ENCODE measurements around the gene OCLN.
"Not testable (repeated sequence)": the region's sequence is repeated elsewhere in the genome, so short reads cannot be mapped to it uniquely, and the experiment has no call there.

OCLN gene

DNA sequence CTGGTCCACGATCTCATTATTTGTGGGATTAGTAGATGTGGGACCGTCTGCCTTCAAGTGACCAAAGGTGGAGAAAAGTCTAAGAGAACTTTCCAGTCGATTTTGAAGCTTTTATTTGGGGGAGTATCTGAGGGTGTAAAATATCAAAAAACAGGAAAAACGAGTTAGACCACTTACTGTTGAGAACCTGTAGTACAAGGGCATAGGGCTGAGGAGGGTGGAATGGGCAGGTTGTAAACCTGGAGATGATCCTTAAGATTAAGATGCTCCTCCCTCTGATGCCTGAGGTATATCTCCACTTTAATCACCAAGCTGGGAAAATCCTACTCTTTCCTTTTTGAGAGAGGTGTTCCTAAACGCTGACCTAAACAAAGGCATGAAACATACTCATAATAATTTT is 35.4 kb downstream of the OCLN start:
- no peak for DNase-seq (ENCODE audit: low spot score)

DNA sequence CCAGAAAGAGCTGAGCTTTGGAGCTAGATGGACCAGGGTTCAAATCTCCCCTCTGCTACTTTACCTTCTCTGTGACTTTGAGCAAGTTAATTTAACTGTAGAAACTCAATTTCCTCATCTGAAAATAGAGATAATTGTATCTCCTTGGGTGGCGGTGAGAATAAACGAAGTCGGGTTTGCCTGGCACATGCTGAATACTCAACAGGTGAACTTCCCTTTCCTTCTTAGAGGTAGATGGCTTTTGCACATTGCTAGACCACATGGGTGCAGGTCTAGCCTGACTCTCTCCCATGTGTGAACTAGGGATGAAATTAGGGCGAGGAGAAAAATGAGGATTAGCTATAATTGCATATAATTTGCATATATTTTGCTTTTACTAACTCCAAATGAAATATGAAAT is 36.0 kb downstream of the OCLN start:
- no peak for DNase-seq (ENCODE audit: low spot score)

DNA sequence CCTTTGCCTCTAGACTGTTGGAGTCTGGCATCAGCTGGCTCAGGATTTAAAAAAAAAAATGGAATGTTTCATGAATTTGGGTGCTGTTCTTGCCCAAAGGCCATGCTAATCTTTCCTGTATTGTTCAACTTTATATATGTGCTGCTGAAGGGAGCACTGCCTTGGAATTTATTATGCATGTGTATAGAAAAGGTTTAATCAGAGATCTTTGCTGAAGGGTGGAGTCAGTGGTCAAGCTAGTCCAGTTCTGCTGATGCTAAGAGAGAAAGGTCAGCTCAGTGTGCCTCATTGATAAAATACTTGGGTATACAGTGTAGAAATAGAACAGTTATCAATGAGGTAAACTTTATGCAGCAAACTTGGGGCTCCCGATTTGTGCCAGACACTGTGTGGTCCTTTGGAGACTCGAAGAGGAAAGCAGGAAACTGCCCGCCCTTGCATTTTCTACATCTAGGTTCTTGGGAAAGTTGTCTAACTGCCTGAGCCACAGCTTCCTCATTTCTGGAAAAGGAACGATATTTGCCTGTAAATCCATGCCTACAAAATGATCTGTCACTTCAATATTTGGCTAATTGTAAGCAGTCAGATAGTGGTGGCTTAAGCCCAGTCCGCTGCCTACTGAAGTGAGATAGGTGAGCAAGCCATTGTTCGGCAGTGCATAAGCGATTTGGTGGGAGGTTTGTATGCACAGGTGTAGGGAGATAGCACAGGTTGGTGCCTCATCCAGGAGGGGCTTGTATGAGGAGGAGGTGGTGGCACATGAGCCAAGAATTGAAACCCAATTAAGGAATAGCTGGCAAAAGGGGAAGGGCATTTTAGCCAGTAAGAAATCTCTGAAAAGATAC is 38.2 kb downstream of the OCLN start:
- no peak for DNase-seq (ENCODE audit: low spot score)

DNA sequence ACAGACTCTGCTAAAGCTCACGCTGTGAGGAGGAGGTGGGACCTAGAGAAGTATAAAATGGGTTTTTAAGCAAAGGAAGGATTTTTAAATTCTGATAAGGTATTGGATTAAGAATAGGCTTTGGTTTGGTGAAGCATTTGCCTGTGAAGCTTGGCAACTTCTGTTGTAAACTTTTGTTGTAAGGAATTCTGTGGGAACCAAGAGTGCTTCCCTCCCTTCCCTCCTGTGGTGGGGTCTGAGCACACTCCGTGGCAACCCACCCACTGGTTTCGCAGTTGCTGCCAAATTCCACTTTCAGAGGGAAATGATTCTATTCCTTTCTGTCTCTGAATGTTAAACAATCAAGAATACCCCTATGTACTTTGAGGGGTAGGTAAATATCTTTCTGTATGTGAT is 38.8 kb downstream of the OCLN start:
- no peak for DNase-seq (ENCODE audit: low spot score)

DNA sequence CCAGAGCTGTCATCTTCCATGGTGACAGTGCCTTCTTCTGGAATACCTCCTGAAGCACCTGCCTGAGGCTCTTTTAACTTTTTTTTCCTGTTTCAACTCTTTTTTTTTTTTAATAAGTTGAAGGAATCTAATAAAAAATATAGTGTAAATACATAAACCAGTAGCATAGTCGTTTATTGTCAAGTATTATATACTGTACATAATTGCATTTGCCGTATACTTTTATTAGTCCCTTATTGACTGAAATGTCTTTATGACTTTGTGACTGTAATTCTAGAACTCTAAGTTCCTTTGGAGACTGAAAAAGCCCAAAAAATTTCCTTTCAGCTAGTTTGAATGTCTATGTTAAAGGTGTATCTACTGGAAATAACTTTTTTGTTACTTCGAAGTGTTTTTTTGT is 45.3 kb downstream of the OCLN start:
- DNase-seq (ENCODE audit: low spot score): not testable (repeated sequence)

DNA sequence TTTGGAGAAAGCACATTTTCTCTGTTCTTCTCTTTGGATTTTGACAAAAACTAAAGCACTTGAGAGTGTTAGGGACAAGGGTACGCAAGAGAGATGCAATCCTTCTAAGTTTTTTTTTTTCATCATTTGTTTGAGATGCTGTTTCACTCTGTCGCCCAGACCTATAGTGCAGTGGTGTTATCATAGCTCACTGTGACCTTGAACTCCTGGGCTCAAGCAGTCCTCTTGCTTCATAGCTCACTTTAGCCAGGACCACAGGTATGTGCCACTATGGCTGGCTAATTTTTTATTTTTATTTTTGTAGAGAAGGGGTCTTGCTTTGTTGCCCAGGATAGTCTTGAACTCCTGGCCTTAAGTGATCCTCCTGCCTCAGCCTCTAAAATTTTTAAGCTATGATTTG is 46.1 kb downstream of the OCLN start:
- DNase-seq (ENCODE audit: low spot score): not testable (repeated sequence)

DNA sequence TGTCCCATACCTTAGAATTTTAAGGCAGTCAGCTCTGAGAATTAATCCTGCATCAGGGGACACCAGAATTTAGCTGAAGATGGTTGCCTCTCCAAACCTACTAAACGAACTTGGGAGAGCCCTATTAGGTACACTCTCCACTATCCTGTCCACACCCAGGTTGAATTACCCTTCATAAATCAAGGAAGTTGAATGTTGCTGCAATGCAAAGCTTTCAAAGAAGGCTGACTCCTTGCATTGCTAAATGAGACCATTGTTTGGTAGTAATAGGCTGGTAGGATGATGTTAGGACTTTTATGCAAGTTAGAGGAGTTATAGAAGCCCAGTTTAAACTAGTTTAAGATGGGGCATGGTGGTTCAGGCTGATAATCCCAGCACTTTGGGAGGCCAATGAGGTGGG is 48.8 kb downstream of the OCLN start:
- DNase-seq (ENCODE audit: low spot score): not testable (repeated sequence)

DNA sequence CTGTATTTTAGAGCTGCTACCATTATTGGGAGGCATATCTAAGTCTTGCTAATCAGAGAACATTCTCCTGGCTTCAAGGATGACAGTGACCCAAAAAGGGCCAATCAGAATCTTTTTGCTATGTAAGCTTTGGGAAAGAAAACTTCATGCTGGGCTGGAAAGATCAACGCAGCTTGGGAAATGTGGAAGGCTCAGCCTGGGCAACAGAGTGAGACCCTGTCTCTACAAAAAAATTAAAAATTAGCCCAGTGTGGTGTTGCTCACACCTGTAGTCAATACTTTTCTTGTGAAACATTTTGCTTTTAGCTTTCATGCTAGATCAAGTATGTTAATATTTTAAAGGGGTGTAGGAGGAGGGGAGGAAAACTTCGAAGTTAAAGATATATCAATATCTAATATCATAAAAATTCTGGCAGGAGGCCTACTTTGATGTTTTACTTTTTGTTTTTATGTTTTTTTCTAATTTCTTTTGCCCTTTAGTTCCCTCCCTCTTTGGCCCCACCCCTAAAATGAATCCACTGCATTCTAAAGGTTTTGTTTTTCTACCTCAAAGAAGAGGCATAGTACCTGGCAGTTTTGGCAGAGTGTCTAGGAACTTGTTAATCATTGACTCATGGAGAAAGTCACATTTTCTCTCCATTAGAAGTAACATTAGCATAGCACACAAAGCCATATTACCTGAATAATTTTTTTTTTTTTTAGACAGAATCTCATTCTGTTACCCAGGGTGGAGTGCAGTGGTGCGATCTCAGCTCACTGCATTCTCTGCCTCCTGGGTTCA is 50.4 kb downstream of the OCLN start:
- not testable (repeated sequence) for DNase-seq (ENCODE audit: low spot score)

DNA sequence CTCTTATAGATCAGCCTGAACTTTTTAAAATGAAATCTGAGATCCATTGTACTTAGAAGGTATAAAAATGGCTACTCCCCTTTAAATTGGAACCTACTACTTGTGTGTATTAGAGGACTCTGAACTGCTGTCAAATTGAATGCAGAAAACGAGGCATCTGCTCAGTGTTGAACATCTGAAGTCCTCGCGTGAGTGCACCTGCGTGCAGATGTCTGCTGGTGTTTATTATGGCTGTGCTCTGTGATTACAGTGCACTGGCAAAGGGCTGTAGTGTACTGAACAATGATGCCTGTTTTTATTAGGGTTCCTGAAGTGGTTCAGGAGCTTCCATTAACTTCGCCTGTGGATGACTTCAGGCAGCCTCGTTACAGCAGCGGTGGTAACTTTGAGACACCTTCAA is 52.0 kb downstream of the OCLN start:
- not testable (repeated sequence) for DNase-seq (ENCODE audit: low spot score)

DNA sequence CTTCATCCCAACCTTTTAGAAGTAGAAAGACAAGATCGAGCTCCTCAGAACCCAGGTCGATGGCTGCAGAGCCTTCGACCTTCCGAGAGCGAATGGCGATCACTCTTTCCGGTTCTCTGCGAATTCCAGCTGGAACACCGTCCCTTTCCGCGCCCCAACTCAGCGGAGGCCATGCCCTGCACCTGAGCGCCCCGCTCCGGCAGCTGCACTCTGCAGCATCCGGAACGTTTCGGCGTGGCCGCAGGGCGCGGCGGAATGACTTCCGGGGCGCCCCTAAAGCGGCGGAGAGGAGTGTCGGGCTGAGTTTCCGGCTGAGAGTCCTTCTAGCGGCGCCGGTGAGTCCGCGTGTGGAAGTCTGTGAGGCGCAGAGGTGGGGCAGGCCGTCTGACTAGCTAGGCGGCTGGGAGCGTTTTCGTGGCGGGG is 67.3 kb downstream of the OCLN start, which contains the start of gene GTF2H2C:
Gene GTF2H2C, plus strand, starts transcription at position 284 of the 423 bp plus-strand sequence. CDS start 4,942 bp downstream, outside the sequence.
- DNase-seq (ENCODE audit: low spot score): not testable (repeated sequence)

DNA sequence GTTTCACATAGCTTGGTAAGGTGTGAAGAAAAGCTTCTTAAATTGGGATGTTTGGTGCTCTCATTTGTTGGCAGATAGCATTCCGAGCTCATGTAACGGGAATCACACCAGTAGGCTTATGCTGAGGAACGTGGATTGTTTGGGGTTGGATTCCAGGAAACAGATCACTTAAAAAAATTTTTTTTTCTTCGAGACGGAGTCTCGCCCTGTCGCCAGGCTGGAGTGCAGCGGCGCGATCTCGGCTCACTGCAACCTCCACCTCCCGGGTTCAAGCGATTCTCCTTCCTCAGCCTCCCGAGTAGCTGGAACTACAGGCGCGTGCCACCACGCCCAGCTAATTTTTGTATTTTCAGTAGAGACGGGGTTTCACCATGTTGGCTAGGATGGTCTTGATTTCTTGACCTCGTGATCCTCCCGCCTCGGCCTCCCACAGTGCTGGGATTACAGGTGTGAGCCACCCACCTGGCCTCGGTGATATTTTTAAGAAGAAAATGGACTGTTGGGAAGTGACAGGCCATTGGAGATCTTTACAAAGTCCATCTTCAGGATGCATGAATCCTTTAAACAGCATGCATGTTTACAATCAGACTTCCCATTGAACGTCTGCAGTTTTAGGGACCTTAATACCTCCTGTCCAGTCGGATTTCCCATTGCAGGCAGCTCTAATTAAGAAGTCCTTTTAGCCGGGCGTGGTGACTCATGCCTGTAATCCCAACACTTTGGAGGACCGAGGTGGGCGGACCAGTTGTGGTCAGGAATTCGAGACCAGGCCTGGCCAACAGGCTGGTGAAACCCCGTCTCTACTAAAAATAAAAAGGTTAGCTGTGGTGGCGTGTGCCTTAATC is 68.2 kb downstream of the OCLN start:
- DNase-seq (ENCODE audit: low spot score): not testable (repeated sequence)

DNA sequence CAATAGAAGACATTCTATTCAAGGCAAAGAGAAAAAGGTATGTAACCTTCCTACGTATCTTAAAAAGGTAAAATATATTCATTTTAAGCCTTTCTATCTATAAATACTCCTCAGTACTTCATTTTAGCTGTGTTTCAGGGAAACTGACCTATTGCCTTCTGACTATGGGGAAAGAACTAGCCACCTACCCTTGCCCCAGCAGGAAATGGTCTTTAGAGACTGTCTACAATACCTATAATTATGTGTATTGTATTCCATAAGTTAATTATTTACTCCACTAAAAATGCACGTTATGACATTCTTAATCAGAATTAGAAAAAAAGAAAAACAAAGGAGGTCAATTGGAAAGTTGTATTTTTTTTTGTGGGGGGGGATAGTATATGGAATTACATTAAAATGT is 73.6 kb downstream of the OCLN start:
- not testable (repeated sequence) for DNase-seq (ENCODE audit: low spot score)

DNA sequence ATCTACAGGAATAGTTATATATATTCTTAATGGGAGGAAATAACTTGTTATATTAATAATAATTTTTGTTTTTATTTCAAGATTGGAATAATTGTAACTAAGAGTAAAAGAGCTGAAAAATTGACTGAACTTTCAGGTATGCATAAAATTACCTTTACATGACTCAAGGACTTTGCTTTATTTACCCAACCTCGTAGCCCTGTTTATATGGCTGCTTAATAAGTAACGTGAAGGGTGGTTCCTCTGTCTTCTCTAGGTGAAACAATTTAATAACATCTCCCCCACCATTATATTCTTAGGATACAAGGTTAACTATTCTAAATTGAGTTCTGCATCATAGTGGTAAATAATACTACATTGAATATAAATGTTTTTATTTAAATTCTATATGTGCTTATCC is 75.5 kb downstream of the OCLN start:
- DNase-seq (ENCODE audit: low spot score): not testable (repeated sequence)

DNA sequence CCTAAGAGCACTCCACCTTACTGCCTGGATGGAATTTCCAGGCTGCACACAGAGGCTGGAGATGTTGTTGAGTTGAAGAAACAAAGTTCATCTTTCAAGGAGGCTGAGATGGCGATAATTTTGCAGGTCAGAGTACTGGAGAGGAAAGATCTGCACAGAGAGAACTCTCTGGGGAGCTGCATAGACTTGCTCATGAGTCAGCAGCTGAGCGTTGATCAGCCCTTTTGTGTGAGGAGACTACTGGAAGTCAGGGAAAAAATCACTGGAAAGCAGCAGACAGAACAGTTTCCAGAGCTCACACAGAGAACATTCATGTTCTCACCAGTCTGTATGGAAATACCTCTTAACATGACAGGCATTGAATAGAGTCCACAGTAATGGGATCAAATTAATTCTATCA is 90.8 kb downstream of the OCLN start:
- DNase-seq (ENCODE audit: low spot score): not testable (repeated sequence)

DNA sequence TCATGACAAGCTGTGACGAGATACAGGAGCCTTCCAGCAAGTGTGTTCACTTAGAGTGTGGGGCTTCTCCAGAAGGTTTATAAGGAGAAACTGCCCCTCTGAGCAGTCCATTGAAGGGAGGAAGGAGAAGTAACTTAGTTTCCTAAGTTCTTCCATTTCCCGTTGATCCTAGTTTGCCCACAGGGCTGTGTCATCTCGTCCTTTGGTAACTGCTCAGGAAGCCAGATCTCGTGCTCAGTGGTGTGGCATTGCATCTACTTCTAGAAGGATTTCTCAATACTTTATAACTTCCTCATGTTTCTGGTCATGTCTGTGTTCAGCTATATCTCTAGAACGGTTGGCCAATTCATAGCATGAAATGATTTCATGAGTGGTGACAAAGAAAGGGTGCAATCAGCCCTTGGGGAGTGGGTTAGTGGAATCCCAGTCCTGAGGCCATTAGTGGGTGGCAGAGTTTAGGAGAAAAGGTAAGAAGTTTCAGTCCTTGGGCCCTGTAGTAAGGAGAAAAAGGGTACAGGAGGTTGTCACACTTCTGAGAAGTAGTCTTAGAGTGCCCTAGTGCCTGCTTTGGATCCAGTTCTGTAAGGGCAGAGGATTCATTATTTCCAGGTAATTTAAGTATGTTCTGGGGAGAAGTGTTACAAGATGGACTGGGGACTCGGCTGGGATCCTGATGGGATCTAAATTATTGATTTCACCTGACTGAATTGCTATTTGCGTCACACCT is 103.7 kb downstream of the OCLN start:
- not testable (repeated sequence) for DNase-seq (ENCODE audit: low spot score)

DNA sequence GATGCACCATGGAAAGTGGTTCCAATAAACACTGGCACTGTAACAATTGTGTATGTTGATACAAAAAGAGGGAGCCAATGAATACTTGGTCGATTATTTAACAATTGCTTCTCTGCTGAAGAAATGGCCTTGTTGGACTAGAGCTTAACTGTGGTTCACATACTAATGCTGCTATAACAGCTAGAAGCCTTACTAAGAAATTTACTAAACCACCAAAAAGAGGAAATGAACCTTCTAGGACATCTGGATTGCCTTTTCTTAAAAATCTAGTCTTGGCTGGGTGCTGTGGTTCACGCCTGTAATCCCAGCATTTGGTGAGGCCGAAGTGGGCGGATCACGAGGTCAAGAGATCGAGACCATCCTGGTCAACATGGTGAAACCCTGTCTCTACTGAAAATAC is 109.4 kb downstream of the OCLN start:
- not testable (repeated sequence) for DNase-seq (ENCODE audit: low spot score)

DNA sequence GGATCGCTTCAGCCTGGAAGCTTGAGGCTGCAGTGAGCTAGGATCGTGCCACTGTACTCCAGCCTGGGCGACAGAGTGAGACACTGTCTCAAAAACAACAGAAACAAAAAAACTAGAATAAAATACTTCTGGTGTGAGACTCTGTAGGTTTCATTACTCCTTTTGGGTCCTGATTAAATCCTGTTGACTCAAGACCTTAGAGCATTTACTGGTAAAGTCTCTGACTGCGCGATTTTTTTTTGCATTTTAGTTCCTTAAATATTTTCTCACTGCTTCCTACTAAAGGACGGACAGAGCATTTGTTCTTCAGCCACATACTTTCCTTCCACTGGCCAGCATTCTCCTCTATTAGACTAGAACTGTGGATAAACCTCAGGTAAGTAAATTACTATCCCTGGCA is 114.2 kb downstream of the OCLN start:
- not testable (repeated sequence) for DNase-seq (ENCODE audit: low spot score)

Measured in D341Med (cell line).